GM12878 (cell line): ENCODE measurements around the gene DLG2. TPM values are rescaled to one million over a fixed set of nuclear protein-coding genes. Genes with fewer than 3 reads are reported as not detected.

ENCODE experiments used
- ATAC-seq: fragments of 200-7000 bp; cut with Tn5 transposase; 3 replicates; pipeline ENCODE4 v1.9.1; 2020; ENCODE audit warnings: mild to moderate bottlenecking, moderate library complexity
- BruUV-seq: library from RNA; stranded (reverse); fragments of 400-500 nt; replicated peaks from 2 replicates; lab custom pipeline; 2021; lab: Mats Ljungman, UMichigan
- CTCF ChIA-PET: fragments of 300-600 bp; sonication (Branson Sonifier 250); formaldehyde crosslinking; extraction: SDS; loops from one replicate; lab custom pipeline; 2021; ENCODE audit warnings: inconsistent platforms; lab: Yijun Ruan, JAX
- POLR2A ChIA-PET: fragments of 350-600 bp; formaldehyde crosslinking; extraction: SDS; loops from one replicate; lab custom pipeline; 2021; ENCODE audit warnings: inconsistent platforms; lab: Charles Lee
- RAD21 ChIA-PET: fragments of 300-600 bp; sonication (Branson Sonifier 250); formaldehyde crosslinking; loops from one replicate; lab custom pipeline; 2023; ENCODE audit warnings: antibody characterized with exemption; ENCODE audit not compliant: unreplicated experiment; lab: Charles Lee
- SMC1A ChIA-PET: fragments of 300-600 bp; sonication (Branson Sonifier 250); formaldehyde crosslinking; loops from one replicate; lab custom pipeline; 2023; ENCODE audit not compliant: unreplicated experiment, uncharacterized antibody; lab: Charles Lee
- DNase-seq: peaks from one replicate; pipeline ENCODE4 v3.0.0-alpha.2; 2011; ENCODE audit warnings: low read depth, low spot score
- FAIRE-seq: peaks from 3 replicates; lab custom pipeline; 2011; peaks lifted over from hg19 to GRCh38; lab: Jason Lieb, UNC
- H2AFZ ChIP-seq: 2 replicates; pipeline ENCODE4 v1.6.0; 2011; ENCODE audit warnings: low read depth, low read length, control low read depth; ENCODE audit not compliant: control insufficient read depth
- H3K27ac ChIP-seq: 2 replicates; pipeline ENCODE4 v1.5.1; 2011; ENCODE audit warnings: control low read depth; ENCODE audit not compliant: control insufficient read depth, insufficient read depth
- H3K27me3 ChIP-seq, 2 experiments: replicated peaks in 1 of 2; 2 replicates each; pipeline versions ENCODE4 v1.6.0 to v1.6.1; 2011; ENCODE audit warnings: low read length in 1 of 2; ENCODE audit not compliant: control insufficient read depth in 2 of 2, insufficient read depth in 2 of 2
- H3K36me3 ChIP-seq, 2 experiments: 2 replicates each; pipeline ENCODE4 v1.5.1; 2011; ENCODE audit warnings: low read length in 1 of 2; ENCODE audit not compliant: control insufficient read depth in 2 of 2, insufficient read depth in 2 of 2
- H3K4me1 ChIP-seq: 2 replicates; pipeline ENCODE4 v1.6.1; 2011; ENCODE audit warnings: mild to moderate bottlenecking, low read length, moderate library complexity, mixed read lengths; ENCODE audit not compliant: control insufficient read depth, insufficient read depth
- H3K4me2 ChIP-seq: 2 replicates; pipeline ENCODE4 v1.6.0; 2011; ENCODE audit warnings: control low read depth; ENCODE audit not compliant: control insufficient read depth, insufficient read depth
- H3K4me3 ChIP-seq: fragments of 200-600 bp; sonication (generic); 2 replicates; pipeline ENCODE4 v1.5.1; 2016
- H3K79me2 ChIP-seq: 2 replicates; pipeline ENCODE4 v1.6.0; 2011; ENCODE audit warnings: low read length; ENCODE audit not compliant: control insufficient read depth, insufficient read depth
- H3K9ac ChIP-seq: 2 replicates; pipeline ENCODE4 v1.8.0; 2011; ENCODE audit warnings: low read length, control low read depth, mixed read lengths; ENCODE audit not compliant: control insufficient read depth, insufficient read depth
- H3K9me3 ChIP-seq: replicated peaks from 3 replicates; pipeline ENCODE4 v1.5.1; 2011; ENCODE audit warnings: mild to moderate bottlenecking, low read length; ENCODE audit not compliant: control insufficient read depth, insufficient read depth
- H4K20me1 ChIP-seq: 2 replicates; pipeline ENCODE4 v1.6.0; 2011; ENCODE audit not compliant: control insufficient read depth, insufficient read depth
- CBFB ChIP-seq: IDR thresholded peaks from 2 replicates; pipeline ENCODE4 v1.6.1; 2016; ENCODE audit warnings: antibody characterized with exemption, low read depth
- CEBPZ ChIP-seq: fragments of 150-350 bp; IDR thresholded peaks from 2 replicates; pipeline ENCODE4 v1.6.1; 2016; ENCODE audit warnings: low read depth, low read length
- ELK1 ChIP-seq: IDR thresholded peaks from 2 replicates; pipeline ENCODE4 v1.6.1; 2012; ENCODE audit warnings: low read depth, low read length, improper control_type of control experiment
- EZH2 ChIP-seq: IDR thresholded peaks from 2 replicates; pipeline ENCODE4 v1.6.1; 2012; ENCODE audit warnings: low read depth, mild to moderate bottlenecking, control low read depth, inconsistent platforms, low read length, borderline replicate concordance; ENCODE audit not compliant: control insufficient read depth
- GABPA ChIP-seq: IDR thresholded peaks from 2 replicates; pipeline ENCODE4 v1.6.1; 2014; ENCODE audit warnings: antibody characterized with exemption, low read depth, mild to moderate bottlenecking, inconsistent platforms
- KAT2A ChIP-seq: conservative IDR thresholded peaks from 2 replicates; pipeline ENCODE4 v1.6.1; 2011; ENCODE audit warnings: low read depth, low read length; ENCODE audit not compliant: control insufficient read depth
- MEF2B ChIP-seq: fragments of 450-650 bp; IDR thresholded peaks from 2 replicates; pipeline ENCODE4 v1.6.1; 2018; ENCODE audit warnings: mild to moderate bottlenecking, moderate library complexity; ENCODE audit not compliant: partially characterized antibody, poor library complexity, severe bottlenecking
- MTA2 ChIP-seq: fragments of 450-650 bp; IDR thresholded peaks from 2 replicates; pipeline ENCODE4 v1.6.1; 2016; ENCODE audit warnings: low read depth, mild to moderate bottlenecking, moderate library complexity
- NR2C1 ChIP-seq: fragments of 450-650 bp; IDR thresholded peaks from 2 replicates; pipeline ENCODE4 v1.6.1; 2017; ENCODE audit warnings: antibody characterized with exemption, mild to moderate bottlenecking, moderate library complexity
- PBX3 ChIP-seq: IDR thresholded peaks from 2 replicates; pipeline ENCODE4 v1.6.1; 2011; ENCODE audit warnings: mild to moderate bottlenecking, low read depth, low read length, moderate library complexity; ENCODE audit not compliant: insufficient replicate concordance
- POLR2A ChIP-seq: IDR thresholded peaks from 2 replicates; pipeline ENCODE4 v1.6.1; 2011; ENCODE audit warnings: low read depth, mild to moderate bottlenecking, low read length
- RFX5 ChIP-seq: IDR thresholded peaks from 2 replicates; pipeline ENCODE4 v1.6.1; 2011; ENCODE audit warnings: low read depth, low read length, improper control_type of control experiment
- SREBF2 ChIP-seq: IDR thresholded peaks from 2 replicates; pipeline ENCODE4 v1.6.1; 2012; ENCODE audit warnings: mild to moderate bottlenecking, low read length
- SUZ12 ChIP-seq: fragments of 200-600 bp; sonication (generic); IDR thresholded peaks from one replicate; pipeline ENCODE4 v1.6.1; 2018; ENCODE audit warnings: antibody characterized with exemption, mild to moderate bottlenecking; ENCODE audit not compliant: unreplicated experiment
- TCF12 ChIP-seq: IDR thresholded peaks from 2 replicates; pipeline ENCODE4 v1.6.1; 2011; ENCODE audit warnings: low read depth, mild to moderate bottlenecking, low read length
- USF1 ChIP-seq: IDR thresholded peaks from 2 replicates; pipeline ENCODE4 v1.6.1; 2011; ENCODE audit warnings: borderline replicate concordance, low read depth, mild to moderate bottlenecking, moderate library complexity, mixed read lengths, low read length; ENCODE audit not compliant: insufficient read depth; ENCODE audit errors: extremely low read length
- ZNF217 ChIP-seq: fragments of 450-650 bp; IDR thresholded peaks from 2 replicates; pipeline ENCODE4 v1.6.1; 2017; ENCODE audit warnings: antibody characterized with exemption, mild to moderate bottlenecking
- WGBS: methylation state at CpG from one replicate; pipeline ENCODE4 v1.1.6; 2016; ENCODE audit warnings: low lambda C conversion rate; ENCODE audit not compliant: insufficient replicate concordance, insufficient coverage; ENCODE audit errors: missing lambda C conversion rate; 5-methylcytosine and 5-hydroxymethylcytosine counted together
- in situ Hi-C: fragments of 300-500 bp; cut with MboI; formaldehyde crosslinking; loops from 9 replicates; pipeline ENCODE4 v1.14.3; 2018; ENCODE audit warnings: mixed read lengths
- intact Hi-C: fragments of 100-400 bp; cut with micrococcal nuclease; formaldehyde crosslinking; loops from one replicate; pipeline ENCODE4 v1.14.2; 2022; ENCODE audit not compliant: unreplicated experiment
- polyA plus RNA-seq, 11 experiments: library from polyadenylated mRNA; depleted of rRNA in 4 of 11; unstranded in 6 of 11; stranded (reverse) in 5 of 11; fragments of >200 nt; fragmentation: Nextera tagmentation in 4 of 11; fragmentation: Illumina TruSeq in 1 of 11; extraction: Ambion mirVana in 4 of 11; extraction: Trizol in 1 of 11; gene quantifications; 1 replicate in 1 of 11; 2 replicates in 10 of 11; pipeline versions ENCODE4 v1.2.1 to v1.2.3, GENCODE V29; 2011 to 2016; ENCODE audit warnings: inconsistent platforms in 2 of 11, missing spikeins in 2 of 11, low read depth in 1 of 11
- total RNA-seq, 4 experiments: library from RNA; depleted of rRNA in 3 of 4; stranded (reverse); fragments of >200 nt in 3 of 4; fragmentation: Illumina TruSeq in 1 of 4; extraction: Trizol in 1 of 4; gene quantifications; 2 replicates each; pipeline versions ENCODE4 v1.2.1 to v1.2.3, GENCODE V29; 2013 to 2021

DLG2 gene
- total and polyA plus RNA-seq, 10 of the 15 experiments (the other 5 are each of a cell fraction or from before 2014, with no cell fraction given) = 0.09 to 0.98 (median 0.35) TPM

GRCh38 chr11:85027346-85027745, 599.8 kb downstream of the DLG2 start:
- BruUV-seq = no TSS peak
- H3K9me3 ChIP-seq = no peaks in the 10 kb centered on the region
- WGBS = 50% methylated on average over 11 of the region's 11 CpGs
- no peak overlapping the region for H3K9ac ChIP-seq
- no peaks in the 10 kb centered on the region for H3K36me3 ChIP-seq
- H3K27ac ChIP-seq = no peak overlapping the region
- POLR2A ChIA-PET = no interaction called here
- H2AFZ ChIP-seq = no peak overlapping the region
- H3K79me2 ChIP-seq = no peaks in the 10 kb centered on the region
- intact Hi-C loops (no loop called here), in situ Hi-C loops (no loop called here)
- H3K27me3 ChIP-seq = no peaks in the 10 kb centered on the region
- TF ChIP-seq USF1 (no peak), GABPA (no peak), ELK1 (no peak), SUZ12 (no peak), ZNF217 (no peak), PBX3 (no peak), CBFB (no peak), TCF12 (no peak), CEBPZ (no peak), MTA2 (no peak), MEF2B (no peak), NR2C1 (no peak), EZH2 (no peak), POLR2A (no peak), KAT2A (no peak), RFX5 (no peak), SREBF2 (no peak)
- TF ChIP-seq, all 136 proteins: peak for 0
- FAIRE-seq (no peak), DNase-seq (no peak), ATAC-seq (no peak)
- RAD21 ChIA-PET = no interaction called here
- Histone ChIP-seq H3K4me1 (no peaks in the 10 kb centered on the region), H3K4me2 (no peak overlapping the region), H3K4me3 (no peak overlapping the region), H4K20me1 (no peaks in the 10 kb centered on the region)
- SMC1A ChIA-PET = no interaction called here
- CTCF ChIA-PET = interaction anchor here (1.3 kb wide), 1 partner anchor 13 kb away, joined by 3 read pairs; no protein-coding TSS in a partner anchor
